Esophagus squamous epithelium (tissue), 5 donors: ENCODE data around the gene RBMS3. TPM values are rescaled to one million over a fixed set of nuclear protein-coding genes. Genes with fewer than 3 reads are reported as not detected.

Source experiments
- DNase-seq: peaks from one replicate; lab custom pipeline; 2025; lab: John Stamatoyannopoulos, UW
- H3K27ac ChIP-seq, 4 donors: fragments of 200-600 bp; sonication (generic); one replicate each; pipeline ENCODE4 v1.5.1; 2016 to 2019; ENCODE audit warnings: mild to moderate bottlenecking in 1 of 4
- H3K27me3 ChIP-seq, 4 donors: fragments of 200-600 bp; sonication (generic); 1 replicate in 3 of 4; 2 replicates in 1 of 4; pipeline versions ENCODE4 v1.5.1 to v1.6.0; 2017 to 2021; ENCODE audit warnings: antibody characterized with exemption in 1 of 4
- H3K36me3 ChIP-seq, 3 donors: fragments of 200-600 bp; sonication (generic); one replicate each; pipeline ENCODE4 v1.5.1; 2016 to 2019
- H3K4me1 ChIP-seq, 3 donors: fragments of 200-600 bp; sonication (generic); one replicate each; pipeline ENCODE4 v1.5.1; 2017 to 2019
- H3K4me3 ChIP-seq, 4 donors: fragments of 200-600 bp; sonication (generic); 1 replicate in 3 of 4; 2 replicates in 1 of 4; pipeline ENCODE4 v1.5.1; 2016 to 2019; ENCODE audit warnings: mild to moderate bottlenecking in 2 of 4, moderate library complexity in 1 of 4
- H3K9me3 ChIP-seq, 3 donors: fragments of 200-600 bp; sonication (generic); one replicate each; pipeline ENCODE4 v1.5.1; 2016 to 2019
- CTCF ChIP-seq, 6 experiments: fragments of 450-650 bp in 4 of 6; fragments of 200-600 bp in 2 of 6; sonication (generic) in 2 of 6; IDR thresholded peaks; one replicate each; pipeline ENCODE4 v1.5.1; 2016 to 2019; ENCODE audit warnings: antibody characterized with exemption in 6 of 6, mild to moderate bottlenecking in 4 of 6, moderate library complexity in 4 of 6
- POLR2A ChIP-seq, 4 donors: fragments of 450-650 bp; IDR thresholded peaks; one replicate each; pipeline ENCODE4 v1.6.1; 2017; ENCODE audit warnings: antibody characterized with exemption in 4 of 4, mild to moderate bottlenecking in 4 of 4, moderate library complexity in 3 of 4
- WGBS, 2 donors: methylation state at CpG; one replicate each; pipeline ENCODE4 v1.1.5; 2018; 5-methylcytosine and 5-hydroxymethylcytosine counted together
- intact Hi-C: fragments of 100-400 bp; cut with DNase I; formaldehyde crosslinking; loops from one replicate; pipeline ENCODE4 v1.15.0; 2022
- total RNA-seq, 4 donors: library from RNA; depleted of rRNA; stranded (reverse); fragments of >200 nt; gene quantifications; one replicate each; pipeline ENCODE4 v1.1.0, GENCODE V29; 2016
- donor health status: DM: yes; HTN: yes; CAD: no.

Gene RBMS3
- total RNA-seq, 4 donors from 2014 or later, result 0.57 to 35.7 (median 6.1) TPM

GRCh38 chr3:29514912-29515311 is 234.0 kb downstream of the RBMS3 start:
- no peak for TF ChIP-seq CTCF (IDR thresholded peaks at IDR 0.05)
- no peak for TF ChIP-seq POLR2A (IDR thresholded peaks at IDR 0.05)
- 28 to 41% methylated on average over 3 of the region's 3 CpGs for whole genome bisulfite sequencing, 2 donors
- no peaks in the 10 kb centered on the region for H3K36me3 ChIP-seq
- peaks cover 3 to 34% (median 24%) of the 10 kb centered on the region in 3 donors for H3K4me1 ChIP-seq
- no peak for DNase-seq
- no peaks in the 10 kb centered on the region for H3K27me3 ChIP-seq
- intact Hi-C loops, result no loop called here
- no peak overlapping the region for H3K4me3 ChIP-seq
- no peaks in the 10 kb centered on the region for H3K9me3 ChIP-seq
- H3K27ac ChIP-seq, result no peak overlapping the region

GRCh38 chr3:29515451-29515850 is 234.6 kb downstream of the RBMS3 start:
- Histone ChIP-seq H3K4me1 (peaks cover 3 to 34% (median 24%) of the 10 kb centered on the region in 3 donors), H3K9me3 (no peaks in the 10 kb centered on the region), H3K4me3 (no peak overlapping the region), H3K27ac (no peak overlapping the region), H3K27me3 (no peaks in the 10 kb centered on the region), H3K36me3 (no peaks in the 10 kb centered on the region)
- intact Hi-C loops, result no loop called here
- no peak for TF ChIP-seq POLR2A (IDR thresholded peaks at IDR 0.05)
- no peak for TF ChIP-seq CTCF (IDR thresholded peaks at IDR 0.05)
- DNase-seq, result no peak
- WGBS, 2 donors, result 36 to 47% methylated on average over 2 of the region's 2 CpGs

GRCh38 chr3:29516164-29516563 is 235.3 kb downstream of the RBMS3 start:
- H3K4me3 ChIP-seq, result no peak overlapping the region
- intact Hi-C loops, result no loop called here
- H3K9me3 ChIP-seq, result no peaks in the 10 kb centered on the region
- TF ChIP-seq CTCF (IDR thresholded peaks at IDR 0.05), result no peak
- TF ChIP-seq POLR2A (IDR thresholded peaks at IDR 0.05), result no peak
- H3K27ac ChIP-seq, result no peak overlapping the region
- H3K4me1 ChIP-seq, result peaks cover 3 to 34% (median 24%) of the 10 kb centered on the region in 3 donors
- H3K27me3 ChIP-seq, result no peaks in the 10 kb centered on the region
- no peaks in the 10 kb centered on the region for H3K36me3 ChIP-seq
- no peak for DNase-seq
- WGBS, 2 donors, result 85 to 88% methylated on average over 4 of the region's 4 CpGs

- H3K27ac ChIP-seq, result no peak overlapping the region
- 90 to 91% methylated on average over 3 of the region's 3 CpGs for WGBS, 2 donors
- intact Hi-C loops, result no loop called here
- H3K4me3 ChIP-seq, result no peak overlapping the region
- H3K4me1 ChIP-seq, result peaks cover 0 to 24% (median 12%) of the 10 kb centered on the region in 3 donors
- DNase-seq, result no peak
- no peaks in the 10 kb centered on the region for H3K27me3 ChIP-seq
- TF ChIP-seq CTCF (IDR thresholded peaks at IDR 0.05), result no peak
- no peak for TF ChIP-seq POLR2A (IDR thresholded peaks at IDR 0.05)
- no peaks in the 10 kb centered on the region for H3K9me3 ChIP-seq
- no peaks in the 10 kb centered on the region for H3K36me3 ChIP-seq
Measured at GRCh38 chr3:29520764-29521163, 239.9 kb downstream of the RBMS3 start.

GRCh38 chr3:29521293-29521692 is 240.4 kb downstream of the RBMS3 start:
- Histone ChIP-seq H3K4me3 (no peak overlapping the region), H3K36me3 (no peaks in the 10 kb centered on the region), H3K27me3 (no peaks in the 10 kb centered on the region), H3K9me3 (no peaks in the 10 kb centered on the region), H3K4me1 (peaks cover 0 to 27% (median 16%) of the 10 kb centered on the region in 3 donors), H3K27ac (no peak overlapping the region)
- WGBS, 2 donors, result 88 to 89% methylated on average over 1 of the region's 1 CpG
- intact Hi-C loops, result no loop called here
- no peak for DNase-seq
- TF ChIP-seq POLR2A (IDR thresholded peaks at IDR 0.05), result no peak
- no peak for TF ChIP-seq CTCF (IDR thresholded peaks at IDR 0.05)
